Fibroblast of skin of abdomen (primary cell): ENCODE measurements around the gene ZDHHC11B. TPM values are rescaled to one million over a fixed set of nuclear protein-coding genes. Genes with fewer than 3 reads are reported as not detected.
A peak's percentile ranks its signal among the peaks of the same experiment; 100 is the strongest.
"Not testable (repeated sequence)": the region's sequence is repeated elsewhere in the genome, so short reads cannot be mapped to it uniquely, and the experiment has no call there.

ENCODE experiments used
- DNase-seq: peaks from one replicate; pipeline ENCODE4 v3.0.0-alpha.2; 2013
- polyA plus RNA-seq, 2 experiments: library from polyadenylated mRNA; unstranded; fragments of 120-200 nt; gene quantifications; one replicate each; pipeline ENCODE4 v1.2.1, GENCODE V29; 2013; ENCODE audit not compliant: insufficient read length in 2 of 2

Gene ZDHHC11B, protein sequence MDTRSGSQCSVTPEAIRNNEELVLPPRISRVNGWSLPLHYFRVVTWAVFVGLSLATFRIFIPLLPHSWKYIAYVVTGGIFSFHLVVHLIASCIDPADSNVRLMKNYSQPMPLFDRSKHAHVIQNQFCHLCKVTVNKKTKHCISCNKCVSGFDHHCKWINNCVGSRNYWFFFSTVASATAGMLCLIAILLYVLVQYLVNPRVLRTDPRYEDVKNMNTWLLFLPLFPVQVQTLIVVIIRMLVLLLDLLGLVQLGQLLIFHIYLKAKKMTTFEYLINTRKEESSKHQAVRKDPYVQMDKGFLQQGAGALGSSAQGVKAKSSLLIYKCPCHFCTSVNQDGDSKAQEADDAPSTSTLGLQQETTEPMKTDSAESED
- not detected for polyA plus RNA-seq (2013, experiment 1 of 2; ENCODE audit: insufficient read length)
- polyA plus RNA-seq (2013, experiment 2 of 2; ENCODE audit: insufficient read length), result 0.11 TPM

DNA sequence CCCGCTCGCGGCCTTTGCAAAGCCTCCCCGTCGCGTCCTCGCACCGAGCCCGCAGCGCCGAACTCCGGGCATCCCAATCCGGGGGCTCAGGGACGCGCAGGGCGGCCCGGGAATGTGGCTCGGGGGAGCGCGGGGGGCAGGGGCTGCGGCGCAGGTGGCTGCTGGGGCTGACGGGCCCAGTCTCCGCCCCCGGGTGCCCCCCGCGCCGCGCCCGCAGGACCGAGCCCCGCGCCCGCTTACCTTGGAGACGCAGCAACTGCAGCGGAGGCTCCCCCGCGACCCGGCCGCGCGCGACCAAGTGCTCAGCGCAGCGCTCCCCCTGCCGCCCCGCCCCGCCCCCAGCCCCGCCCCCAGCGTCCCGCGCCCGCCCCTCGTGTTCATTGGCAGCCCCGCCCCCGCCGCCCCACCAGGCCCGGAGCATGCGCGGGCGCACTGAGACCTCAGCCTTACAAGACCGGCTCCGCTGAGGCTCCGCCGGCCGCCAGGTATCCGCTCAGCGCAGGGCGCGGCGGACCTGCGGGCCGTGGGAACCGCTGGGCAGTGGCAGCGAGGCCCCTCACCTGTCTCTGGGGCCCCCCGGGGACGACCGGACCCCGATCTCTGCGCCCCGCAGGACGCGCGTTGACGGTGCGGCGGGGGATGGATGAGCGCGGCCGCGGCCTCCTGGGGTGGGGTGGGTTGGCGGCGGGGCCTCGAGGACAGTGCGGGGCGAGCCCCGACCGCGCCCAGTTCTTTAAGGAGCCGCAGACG lies at the start of gene ZDHHC11B:
Gene ZDHHC11B, minus strand, starts transcription at position 302 of the 750 bp plus-strand sequence. CDS start 17,810 bp downstream, outside the sequence.
- peak; percentile 69 for DNase-seq

DNA sequence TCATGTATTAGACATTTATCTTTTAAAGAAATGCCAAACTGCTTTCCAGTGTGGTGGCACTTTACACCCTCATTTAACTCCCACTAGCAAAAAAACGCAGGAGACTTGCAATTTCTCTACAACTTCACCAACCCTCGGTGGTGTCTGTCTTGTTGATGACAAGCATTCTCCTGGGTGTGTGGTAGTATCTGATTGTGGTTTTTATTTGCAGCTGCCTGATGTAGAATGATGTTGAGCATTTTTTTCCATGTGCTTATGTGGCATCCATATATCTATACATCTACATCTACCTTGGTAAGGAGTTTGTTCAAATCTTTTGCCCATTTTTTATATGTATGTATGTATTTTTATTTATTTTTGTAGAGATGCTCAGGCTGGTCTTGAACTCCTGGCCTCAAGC lies 49.5 kb upstream of the ZDHHC11B start:
- not testable (repeated sequence) for DNase-seq

DNA sequence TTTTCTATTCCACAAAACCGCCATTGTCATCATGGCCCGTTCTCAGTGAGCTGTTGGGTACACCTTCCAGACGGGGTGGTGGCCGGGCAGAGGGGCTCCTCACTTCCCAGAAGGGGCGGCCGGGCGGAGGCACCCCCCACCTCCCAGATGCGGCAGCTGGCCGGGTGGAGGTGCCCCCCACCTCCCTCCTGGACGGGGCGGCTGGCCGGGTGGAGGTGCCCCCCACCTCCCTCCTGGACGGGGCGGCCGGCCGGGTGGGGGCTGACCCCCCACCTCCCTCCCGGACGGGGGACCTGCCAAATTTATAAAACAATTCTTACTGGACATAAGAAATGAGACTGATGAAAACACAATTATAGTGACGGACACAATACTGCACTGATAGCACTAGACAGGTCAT lies 43.7 kb upstream of the ZDHHC11B start:
- not testable (repeated sequence) for DNase-seq

DNA sequence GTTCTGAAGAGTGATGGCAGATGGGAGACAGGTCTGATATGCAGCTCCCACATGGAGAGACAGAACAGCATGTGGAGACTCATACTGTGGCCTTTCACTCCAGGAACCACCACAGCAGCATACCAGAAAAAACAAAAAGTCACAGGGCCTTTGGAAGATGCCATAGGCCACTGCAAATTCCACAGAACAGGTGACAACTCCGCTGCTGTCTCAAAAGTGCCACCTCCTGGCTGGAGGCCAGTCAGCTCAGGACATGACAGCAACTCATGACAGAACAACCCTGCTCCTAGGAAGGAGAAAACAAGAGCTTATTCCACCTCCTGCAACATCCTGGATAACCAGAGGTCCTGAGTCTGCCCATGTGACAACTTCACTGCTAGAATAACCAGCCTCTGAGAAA lies 41.0 kb upstream of the ZDHHC11B start:
- DNase-seq, result not testable (repeated sequence)

DNA sequence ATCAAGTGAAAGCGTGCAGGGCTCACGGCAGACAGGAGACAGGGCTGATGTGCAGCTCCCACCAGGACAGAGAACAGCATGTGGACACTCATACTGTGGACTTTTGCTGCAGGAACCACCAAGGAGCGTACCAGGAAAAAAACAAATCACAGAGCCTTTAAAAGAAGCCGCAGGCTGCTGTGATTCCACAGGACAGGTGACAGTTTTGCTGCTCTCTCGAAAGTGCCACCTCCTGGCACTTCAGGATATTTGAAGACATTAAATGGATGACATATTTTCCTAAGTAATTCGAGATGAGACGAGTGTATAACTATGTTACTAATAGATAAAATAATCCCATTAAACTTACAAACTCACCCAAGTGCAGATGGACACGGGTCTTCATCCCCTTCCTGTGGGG lies 37.0 kb upstream of the ZDHHC11B start:
- no peak for DNase-seq

DNA sequence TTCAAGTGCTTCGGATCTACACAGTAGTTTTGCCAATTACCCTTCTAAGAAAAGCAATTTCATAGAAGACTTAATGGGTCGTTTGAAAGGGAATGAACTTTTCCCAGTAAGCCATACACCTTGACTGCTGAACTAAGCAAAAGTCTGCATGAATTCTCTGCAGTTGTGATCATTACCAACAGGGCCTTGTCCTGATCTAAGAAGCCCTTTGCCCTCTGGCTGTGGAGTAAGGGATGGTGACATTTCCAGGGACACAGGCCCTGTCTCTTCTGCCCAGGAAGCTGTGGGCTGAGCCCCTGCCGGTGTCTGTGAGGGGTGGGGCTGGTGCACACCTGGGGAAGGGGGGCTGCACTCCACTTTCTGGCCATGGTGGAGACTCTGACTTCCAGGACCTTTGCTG lies 35.7 kb upstream of the ZDHHC11B start:
- no peak for DNase-seq

DNA sequence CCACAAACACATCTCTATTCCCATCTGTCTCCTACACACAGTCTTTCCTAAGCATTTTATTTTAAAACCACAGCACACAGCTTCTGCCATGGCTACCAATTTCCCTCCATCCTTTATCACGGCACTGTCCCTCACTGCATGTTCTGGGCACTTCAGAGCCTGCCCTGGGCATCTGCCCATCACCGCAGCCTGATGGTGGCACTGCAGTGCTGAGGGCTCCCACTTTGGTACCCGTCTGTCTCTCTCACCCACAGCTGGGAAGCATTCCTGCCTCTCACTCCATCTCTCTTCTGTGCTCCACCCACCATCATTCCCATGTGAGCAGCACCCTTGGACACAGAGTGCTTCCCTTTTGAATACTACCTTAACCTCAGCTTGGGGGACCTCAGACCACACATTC lies 34.5 kb upstream of the ZDHHC11B start:
- no peak for DNase-seq

DNA sequence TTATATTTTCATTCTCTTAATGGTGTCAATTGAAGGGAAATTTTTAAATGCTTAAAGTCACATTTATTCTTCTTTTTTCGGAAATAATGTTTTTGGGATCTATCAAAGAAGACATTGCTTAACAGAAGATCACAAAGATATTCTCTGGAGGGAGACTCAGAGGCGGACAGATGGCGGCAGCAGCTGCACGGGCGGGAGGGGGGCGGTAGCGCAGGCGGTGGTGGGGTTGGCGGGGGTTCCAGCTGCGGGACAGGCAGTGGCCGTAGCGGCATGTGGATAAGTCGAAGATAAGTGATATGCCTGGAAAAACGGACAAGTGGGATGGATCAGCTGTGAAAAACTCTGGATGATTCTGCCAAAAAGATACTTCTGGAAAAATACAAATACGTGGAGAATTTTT lies 31.6 kb upstream of the ZDHHC11B start:
- no peak for DNase-seq

DNA sequence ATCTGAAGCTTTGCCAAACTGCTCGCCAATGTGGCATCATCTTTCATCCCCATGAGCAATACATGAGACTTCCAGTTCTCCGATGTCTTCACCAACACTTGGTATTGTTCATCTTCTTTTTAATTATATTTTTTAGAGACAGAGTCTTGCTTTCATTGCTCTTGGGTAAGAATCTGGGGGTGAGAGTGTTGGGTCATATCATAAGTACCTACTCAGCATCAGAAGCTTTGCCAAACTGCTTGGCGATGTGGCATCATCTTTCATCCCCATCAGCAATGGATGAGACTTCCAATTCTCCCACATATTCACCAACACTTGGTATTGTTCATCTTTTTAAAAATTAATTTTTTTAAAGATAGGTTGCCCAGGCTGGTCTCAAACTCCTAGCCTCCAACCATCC lies 30.9 kb upstream of the ZDHHC11B start:
- no peak for DNase-seq

DNA sequence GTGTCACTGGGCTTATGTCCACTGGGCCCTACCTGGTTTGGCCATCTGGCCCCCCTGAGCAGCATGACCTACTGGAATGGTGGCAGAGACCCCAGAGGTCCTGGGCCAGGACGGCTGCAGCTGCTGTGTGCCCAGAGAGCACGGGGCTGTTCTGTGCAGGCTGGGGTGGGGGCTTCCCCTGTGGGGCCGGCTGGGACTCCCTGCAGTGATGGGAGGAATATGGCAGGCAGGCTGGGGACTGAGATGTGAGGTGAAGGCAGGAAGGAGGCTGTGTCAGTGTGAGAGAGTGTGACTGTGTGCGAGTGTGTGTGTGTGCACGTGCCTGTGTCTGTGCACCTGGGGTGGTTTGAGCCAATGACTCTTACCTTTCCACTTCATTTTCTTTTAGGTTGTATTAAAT lies 29.0 kb upstream of the ZDHHC11B start:
- not testable (repeated sequence) for DNase-seq

DNA sequence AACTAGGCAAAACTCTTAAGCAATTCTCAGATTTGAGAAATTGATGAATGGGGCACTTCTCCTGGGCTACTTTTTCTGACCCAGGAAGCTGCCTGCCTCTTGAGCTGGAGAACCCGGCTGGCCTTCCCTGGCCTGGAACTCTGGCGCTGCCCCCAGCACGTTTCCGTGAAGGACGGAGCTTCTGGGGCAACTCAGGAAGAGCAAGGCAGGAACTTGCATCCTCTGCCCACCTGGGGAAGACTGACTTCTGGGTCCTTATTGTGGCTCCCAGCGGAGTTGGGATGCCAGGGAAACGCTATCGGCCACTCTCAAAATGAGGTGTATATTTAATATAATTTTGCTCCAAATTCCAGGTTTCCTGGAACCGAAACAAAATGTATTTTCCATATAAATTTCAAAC lies 26.9 kb upstream of the ZDHHC11B start:
- not testable (repeated sequence) for DNase-seq

DNA sequence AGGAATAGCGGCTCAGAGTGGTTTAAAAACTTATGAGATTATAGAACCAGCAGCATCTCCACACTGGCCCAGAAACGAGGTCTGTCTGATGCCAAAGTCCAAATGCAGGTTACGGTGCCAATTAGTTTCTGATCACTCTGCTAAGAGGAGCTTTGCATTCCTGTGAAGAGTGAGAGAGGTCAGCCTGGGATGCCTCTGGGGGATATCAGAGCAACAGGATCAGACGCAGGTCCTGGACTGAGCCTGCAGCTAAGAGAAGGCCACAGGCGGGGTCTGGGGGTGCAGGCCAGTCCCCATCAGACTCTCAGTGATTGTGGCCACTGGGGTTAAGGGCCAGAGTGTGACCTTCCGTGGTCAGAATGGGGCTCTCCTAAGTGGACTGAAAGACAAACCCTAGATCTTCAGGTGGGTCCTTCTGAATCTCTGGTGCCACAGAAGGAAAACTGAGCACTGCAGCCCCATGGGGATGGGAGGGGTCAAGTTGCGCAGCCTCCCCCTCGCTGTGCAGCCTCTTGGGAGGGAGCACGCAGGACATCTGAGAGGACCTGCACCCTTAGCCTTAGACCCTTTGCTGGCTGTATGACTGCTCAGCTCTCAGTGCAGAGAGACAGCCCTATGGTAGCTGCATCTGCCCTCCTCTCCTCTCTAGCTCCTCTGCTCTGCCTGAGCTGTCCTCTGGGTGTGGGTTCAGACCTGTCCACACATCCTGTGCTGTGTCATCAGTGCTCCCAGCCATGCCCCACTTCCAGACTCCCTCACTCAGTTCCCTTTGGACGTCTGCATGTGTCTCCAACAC lies 23.4 kb upstream of the ZDHHC11B start:
- not testable (repeated sequence) for DNase-seq

DNA sequence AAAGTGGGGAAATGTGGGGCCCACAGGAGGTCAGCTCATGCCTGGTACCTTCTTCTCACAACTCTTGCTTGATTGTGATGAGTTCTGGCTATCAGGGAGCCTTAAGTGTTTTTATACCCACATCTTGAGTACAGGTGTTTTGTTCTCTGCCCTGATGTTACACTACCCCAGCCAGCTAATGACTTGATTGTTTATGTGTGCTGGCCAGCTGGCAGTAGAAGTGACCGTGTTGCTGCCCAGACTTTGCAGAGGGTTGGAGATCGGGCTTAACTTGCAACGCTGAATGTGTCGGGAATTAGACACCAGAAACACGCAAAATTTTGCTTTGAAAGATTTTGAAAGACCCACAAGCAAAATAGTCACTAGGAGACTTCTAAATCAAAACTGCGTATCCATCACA lies 16.9 kb upstream of the ZDHHC11B start:
- no peak for DNase-seq

DNA sequence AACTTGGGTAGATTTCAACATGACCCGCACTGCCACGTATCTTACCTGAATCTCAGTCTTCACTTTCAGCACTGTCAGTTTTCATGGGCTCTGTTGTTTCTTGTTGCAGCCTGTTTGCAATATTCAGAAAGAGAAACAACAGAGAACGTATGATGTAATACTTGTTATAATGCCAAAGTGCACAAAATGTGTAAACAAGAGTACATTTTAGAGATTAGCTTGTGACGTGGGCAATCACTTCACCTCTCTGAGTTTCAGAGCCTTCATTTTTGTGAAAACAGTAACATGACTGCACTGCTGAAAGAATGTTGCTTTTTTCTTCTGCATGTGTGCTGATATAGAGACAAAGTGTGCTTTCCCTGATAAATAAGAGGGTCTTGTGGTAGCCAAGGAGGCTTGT lies 16.5 kb upstream of the ZDHHC11B start:
- DNase-seq, result not testable (repeated sequence)

DNA sequence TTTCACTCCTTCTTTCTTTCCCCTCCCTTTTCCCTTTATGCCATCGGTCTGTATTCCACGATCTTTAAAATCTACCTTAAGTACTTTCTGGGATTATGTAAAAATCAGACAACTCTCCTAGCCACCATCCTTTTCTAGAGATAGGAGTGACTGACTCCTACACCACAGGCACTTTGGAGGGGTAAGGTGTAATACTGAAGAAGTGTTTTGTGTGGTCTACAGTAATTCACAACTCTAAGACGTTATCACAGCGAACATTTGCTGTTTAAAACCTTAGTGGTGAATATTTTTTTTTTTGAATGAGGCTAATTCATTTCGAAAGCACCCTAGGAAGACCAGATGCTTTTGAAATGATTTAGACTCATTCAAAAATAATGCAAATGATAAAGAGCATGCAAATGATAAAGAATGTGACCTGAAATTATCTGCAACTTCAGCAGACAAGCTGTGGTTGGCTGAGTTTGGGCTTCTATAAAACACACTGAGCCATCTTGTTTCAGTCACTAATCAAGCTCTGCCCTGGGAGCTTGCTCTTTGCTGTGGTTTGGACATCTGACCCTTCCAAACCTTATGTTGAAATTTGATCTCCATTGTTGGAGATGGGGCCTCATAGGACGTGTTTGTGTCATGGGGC lies 14.1 kb upstream of the ZDHHC11B start:
- DNase-seq, result not testable (repeated sequence)

DNA sequence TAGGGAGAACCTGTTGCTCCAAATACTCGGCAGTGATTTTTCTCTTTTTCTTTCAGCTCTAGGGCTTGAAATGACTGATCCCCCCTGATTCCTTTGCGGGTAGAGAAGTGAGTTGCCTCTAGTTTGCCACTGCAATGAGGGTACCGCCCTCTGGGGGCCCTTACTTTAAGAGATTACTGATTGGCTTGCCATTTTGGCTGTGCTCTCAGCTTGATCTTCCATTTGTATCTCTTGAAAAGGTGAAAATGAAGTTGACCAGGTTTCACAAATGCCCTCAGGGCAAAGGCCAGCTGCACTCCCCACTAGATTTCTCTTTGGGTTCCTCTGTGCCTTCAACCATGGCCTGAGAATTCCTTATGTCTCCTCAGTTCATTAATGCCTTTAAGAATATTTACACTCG lies 13.5 kb upstream of the ZDHHC11B start:
- not testable (repeated sequence) for DNase-seq

DNA sequence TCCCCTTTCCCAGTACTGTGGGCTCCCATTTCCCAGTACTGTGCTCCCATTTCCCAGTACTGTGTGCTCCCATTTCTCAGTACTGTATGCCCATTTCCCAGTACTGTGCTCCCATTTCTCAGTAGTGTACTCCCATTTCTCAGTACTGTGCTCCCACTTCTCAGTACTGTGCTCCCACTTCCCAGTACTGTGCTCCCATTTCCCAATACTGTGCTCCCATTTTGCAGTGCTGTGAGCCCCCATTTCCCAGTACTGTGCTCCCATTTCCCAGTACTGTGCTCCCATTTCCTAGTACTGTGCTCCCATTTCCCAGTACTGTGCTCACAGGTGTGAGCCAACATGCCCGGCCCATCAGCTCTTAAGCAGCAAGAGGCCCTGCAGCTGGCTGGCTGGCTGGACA lies 11.3 kb upstream of the ZDHHC11B start:
- DNase-seq, result not testable (repeated sequence)

DNA sequence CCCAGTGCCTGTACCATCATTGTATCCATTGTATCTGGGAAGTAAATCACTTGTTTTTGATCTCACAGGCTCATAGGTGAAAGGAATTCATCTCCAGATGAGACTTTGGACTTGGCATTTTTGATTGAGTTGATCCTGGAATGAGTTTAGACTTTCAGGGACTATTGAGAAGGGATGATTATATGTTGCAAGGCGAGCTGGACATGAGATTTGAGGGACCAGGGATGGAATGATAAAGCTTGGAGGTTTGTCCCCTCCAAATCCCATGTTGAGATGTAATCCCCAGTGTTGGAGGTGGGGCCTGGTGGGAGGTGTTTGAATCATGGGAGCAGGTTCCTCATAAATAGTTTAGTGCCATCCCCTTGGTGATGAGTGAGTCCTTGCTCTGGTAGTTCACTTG lies 10.4 kb upstream of the ZDHHC11B start:
- not testable (repeated sequence) for DNase-seq

DNA sequence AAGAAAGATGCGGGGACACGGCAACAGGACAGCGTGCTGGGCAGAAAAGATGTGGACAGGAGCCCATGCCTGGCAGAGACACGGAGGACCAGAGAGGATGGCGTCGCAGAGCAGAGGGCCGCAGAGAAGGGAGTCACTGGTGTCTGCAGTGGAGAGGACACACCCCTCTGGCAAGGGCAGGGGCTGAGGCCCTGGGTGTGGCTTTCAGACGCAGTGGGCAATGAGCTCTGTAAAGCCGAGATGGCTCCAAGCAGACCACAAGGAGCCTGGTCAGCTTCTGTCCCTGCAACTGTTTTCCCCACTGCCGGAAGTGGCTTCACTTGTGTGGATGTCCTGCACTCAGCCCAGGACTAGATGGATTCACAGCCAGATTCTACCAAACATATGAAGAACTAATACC lies 4.2 kb upstream of the ZDHHC11B start:
- not testable (repeated sequence) for DNase-seq

DNA sequence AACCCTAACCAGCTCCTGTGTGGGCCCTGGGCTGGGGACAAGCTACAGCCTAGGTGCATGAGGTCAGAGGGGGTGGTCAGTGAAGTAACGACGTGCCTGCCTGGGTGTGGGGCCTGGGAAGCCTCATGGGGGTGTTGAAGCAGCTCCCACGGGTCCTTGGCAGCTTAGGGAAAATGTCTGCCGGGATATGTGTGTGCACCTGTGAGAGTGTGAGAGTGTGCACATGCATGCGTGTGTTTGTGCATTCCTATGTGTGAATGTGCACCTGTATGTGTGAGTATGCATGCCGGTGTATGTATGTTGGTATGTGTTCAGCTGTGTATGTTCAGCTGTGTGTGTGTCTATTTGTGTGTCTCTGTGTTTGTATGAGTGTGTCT lies 3.3 kb upstream of the ZDHHC11B start:
- DNase-seq, result not testable (repeated sequence)

DNA sequence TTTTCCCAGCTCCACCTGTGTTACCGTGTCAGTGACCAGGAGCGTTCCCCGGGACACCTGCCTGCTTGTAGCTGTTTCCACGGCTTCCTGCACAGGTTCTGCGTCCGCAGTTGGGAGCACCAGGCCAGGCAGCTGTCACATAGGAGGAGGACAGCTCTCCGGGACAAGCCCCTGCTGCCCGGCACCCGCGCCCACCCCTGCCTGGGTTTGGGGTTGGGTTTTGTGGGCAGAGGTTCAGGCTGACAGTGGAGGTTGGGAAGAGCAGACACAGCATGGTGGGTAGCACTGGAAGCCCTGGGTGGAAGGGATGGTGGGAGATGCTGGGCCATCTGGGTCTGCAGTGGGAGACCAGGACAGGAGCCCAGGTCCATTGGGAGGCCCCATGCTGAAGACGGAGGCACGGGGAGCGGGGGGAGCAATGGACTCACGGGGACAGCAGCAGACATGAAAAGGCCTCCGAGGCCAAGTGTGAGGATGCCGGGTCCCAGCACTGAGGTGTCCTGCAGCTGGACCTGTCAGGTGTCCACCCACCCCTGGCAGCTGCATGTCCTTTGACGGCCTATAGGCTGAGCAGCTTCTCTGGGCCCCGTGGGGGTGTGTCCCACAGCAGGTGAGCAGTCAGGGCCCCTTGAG lies 2.8 kb upstream of the ZDHHC11B start:
- not testable (repeated sequence) for DNase-seq

DNA sequence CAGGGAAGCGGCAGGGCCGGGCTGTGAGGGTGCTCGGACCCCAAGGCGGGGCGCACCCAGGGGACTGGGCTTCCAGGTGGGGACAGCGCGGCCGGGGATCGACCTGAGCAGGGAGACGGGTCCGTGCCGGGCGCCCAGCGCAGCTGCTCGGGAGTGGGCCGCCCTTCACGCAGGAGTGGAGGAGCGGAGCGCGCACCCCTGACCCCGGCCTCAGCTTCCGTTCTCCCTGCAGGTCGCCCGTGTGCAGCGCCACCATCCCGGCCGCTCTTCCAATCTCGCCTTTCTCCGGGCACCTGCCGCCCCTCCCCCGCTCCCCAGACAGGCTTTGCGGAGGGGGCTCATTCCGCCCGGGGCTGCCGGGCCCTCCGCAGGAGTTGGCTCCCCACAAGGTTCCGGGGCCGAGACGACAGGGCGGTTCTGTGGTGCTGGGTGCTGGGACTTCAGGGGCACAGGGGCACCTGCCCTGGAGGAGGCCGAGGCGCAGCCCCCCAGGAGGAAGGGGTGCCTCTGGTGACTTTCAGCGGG lies 714 bp upstream of the ZDHHC11B start:
- DNase-seq, result not testable (repeated sequence)
